ENCODE measurements around the gene SRGAP2C.
"Not testable (repeated sequence)": the region's sequence is repeated elsewhere in the genome, so short reads cannot be mapped to it uniquely, and the experiment has no call there.

The SRGAP2C gene

GRCh38 chr1:121227544-121228330, 43.0 kb downstream of the SRGAP2C start:
- DNase-seq (ENCODE audit: low read depth) = not testable (repeated sequence)

GRCh38 chr1:121230636-121231035, 45.9 kb downstream of the SRGAP2C start:
- DNase-seq (ENCODE audit: low read depth) = not testable (repeated sequence)

GRCh38 chr1:121232445-121233125, 47.8 kb downstream of the SRGAP2C start:
- not testable (repeated sequence) for DNase-seq (ENCODE audit: low read depth)

GRCh38 chr1:121234090-121234759, 49.5 kb downstream of the SRGAP2C start:
- DNase-seq (ENCODE audit: low read depth) = not testable (repeated sequence)

GRCh38 chr1:121238384-121238783, 53.6 kb downstream of the SRGAP2C start:
- not testable (repeated sequence) for DNase-seq (ENCODE audit: low read depth)

GRCh38 chr1:121243913-121244312, 59.1 kb downstream of the SRGAP2C start:
- DNase-seq (ENCODE audit: low read depth) = not testable (repeated sequence)

GRCh38 chr1:121246399-121246798, 61.6 kb downstream of the SRGAP2C start:
- DNase-seq (ENCODE audit: low read depth) = not testable (repeated sequence)

GRCh38 chr1:121252656-121253055, 67.9 kb downstream of the SRGAP2C start:
- not testable (repeated sequence) for DNase-seq (ENCODE audit: low read depth)

- DNase-seq (ENCODE audit: low read depth) = not testable (repeated sequence)
These were observed 69.8 kb downstream of the SRGAP2C start for GRCh38 chr1:121254618-121255017.

GRCh38 chr1:121257632-121258031, 72.9 kb downstream of the SRGAP2C start:
- not testable (repeated sequence) for DNase-seq (ENCODE audit: low read depth)

GRCh38 chr1:121258134-121258533, 73.4 kb downstream of the SRGAP2C start:
- DNase-seq (ENCODE audit: low read depth) = not testable (repeated sequence)

- not testable (repeated sequence) for DNase-seq (ENCODE audit: low read depth)
These were observed 75.4 kb downstream of the SRGAP2C start for GRCh38 chr1:121260205-121260604.

- DNase-seq (ENCODE audit: low read depth) = not testable (repeated sequence)
These were observed 77.4 kb downstream of the SRGAP2C start for GRCh38 chr1:121262163-121262562.

GRCh38 chr1:121263789-121264244, 79.0 kb downstream of the SRGAP2C start:
- not testable (repeated sequence) for DNase-seq (ENCODE audit: low read depth)

GRCh38 chr1:121267072-121267471, 82.3 kb downstream of the SRGAP2C start:
- not testable (repeated sequence) for DNase-seq (ENCODE audit: low read depth)

- DNase-seq (ENCODE audit: low read depth) = not testable (repeated sequence)
These were observed 84.5 kb downstream of the SRGAP2C start for GRCh38 chr1:121269309-121269708.

- not testable (repeated sequence) for DNase-seq (ENCODE audit: low read depth)
These were observed 85.2 kb downstream of the SRGAP2C start for GRCh38 chr1:121269973-121270372.

- not testable (repeated sequence) for DNase-seq (ENCODE audit: low read depth)
These were observed 86.5 kb downstream of the SRGAP2C start for GRCh38 chr1:121271143-121271715.

GRCh38 chr1:121275435-121275834, 90.7 kb downstream of the SRGAP2C start:
- DNase-seq (ENCODE audit: low read depth) = not testable (repeated sequence)

GRCh38 chr1:121278202-121278601, 93.4 kb downstream of the SRGAP2C start:
- not testable (repeated sequence) for DNase-seq (ENCODE audit: low read depth)

- DNase-seq (ENCODE audit: low read depth) = not testable (repeated sequence)
These were observed 94.2 kb downstream of the SRGAP2C start for GRCh38 chr1:121278777-121279547.
